Measurements from ENCODE around the gene MBD3L3.

GRCh38 chr19:7072541-7072940 is 14.1 kb upstream of the MBD3L3 start:
- no peak for TF ChIP-seq CTCF (IDR thresholded peaks at IDR 0.05 in 2 of 3, conservative IDR thresholded peaks at IDR 0.05 in 1 of 3; ENCODE audit: control insufficient read depth in 2 of 3, extremely low read depth in 1 of 3, insufficient read depth in 1 of 3, low read depth in 3 of 3, low read length in 3 of 3)
- no peak for TF ChIP-seq USF2 (IDR thresholded peaks at IDR 0.05; ENCODE audit: borderline replicate concordance, low read depth, low read length)
- TF ChIP-seq TAF1 (IDR thresholded peaks at IDR 0.05; ENCODE audit: borderline replicate concordance, low read depth, low read length): no peak
- no peak for TF ChIP-seq POLR2A (IDR thresholded peaks at IDR 0.05; ENCODE audit: low read depth, low read length)
- no peak for TF ChIP-seq ETV6 (conservative IDR thresholded peaks at IDR 0.05 in 1 of 2, IDR thresholded peaks at IDR 0.05 in 1 of 2; ENCODE audit: borderline replicate concordance in 1 of 2, low read depth in 1 of 2)
- no peak for TF ChIP-seq BCLAF1 (IDR thresholded peaks at IDR 0.05)
- TF ChIP-seq CHD2 (IDR thresholded peaks at IDR 0.05; ENCODE audit: borderline replicate concordance, low read depth, low read length): no peak
- TF ChIP-seq JUNB (IDR thresholded peaks at IDR 0.05): no peak
- TF ChIP-seq RFX5 (IDR thresholded peaks at IDR 0.05; ENCODE audit: low read depth, low read length): no peak
- TF ChIP-seq RAD51 (IDR thresholded peaks at IDR 0.05): no peak
- TF ChIP-seq JUND (IDR thresholded peaks at IDR 0.05; ENCODE audit: low read depth, low read length): no peak
- no peak for TF ChIP-seq TCF12 (IDR thresholded peaks at IDR 0.05; ENCODE audit: low read depth, low read length)
- TF ChIP-seq ZNF274 (IDR thresholded peaks at IDR 0.05; ENCODE audit: insufficient read depth, insufficient read length): no peak
- TF ChIP-seq, protein P1, sequence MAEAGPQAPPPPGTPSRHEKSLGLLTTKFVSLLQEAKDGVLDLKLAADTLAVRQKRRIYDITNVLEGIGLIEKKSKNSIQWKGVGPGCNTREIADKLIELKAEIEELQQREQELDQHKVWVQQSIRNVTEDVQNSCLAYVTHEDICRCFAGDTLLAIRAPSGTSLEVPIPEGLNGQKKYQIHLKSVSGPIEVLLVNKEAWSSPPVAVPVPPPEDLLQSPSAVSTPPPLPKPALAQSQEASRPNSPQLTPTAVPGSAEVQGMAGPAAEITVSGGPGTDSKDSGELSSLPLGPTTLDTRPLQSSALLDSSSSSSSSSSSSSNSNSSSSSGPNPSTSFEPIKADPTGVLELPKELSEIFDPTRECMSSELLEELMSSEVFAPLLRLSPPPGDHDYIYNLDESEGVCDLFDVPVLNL (IDR thresholded peaks at IDR 0.05; ENCODE audit: low read depth, low read length): no peak

All from GM12878 (cell line).